Suprapubic skin (tissue), 4 donors: ENCODE results near the gene KANSL2.

Source experiments
- CTCF ChIP-seq, 2 donors: fragments of 200-600 bp in 1 of 2; fragments of 450-650 bp in 1 of 2; sonication (generic) in 1 of 2; IDR thresholded peaks; one replicate each; pipeline ENCODE4 v1.5.1; 2016 to 2019; ENCODE audit warnings: antibody characterized with exemption in 2 of 2, mild to moderate bottlenecking in 1 of 2, moderate library complexity in 1 of 2
- EP300 ChIP-seq: sonication (generic); formaldehyde crosslinking; IDR thresholded peaks from one replicate; pipeline ENCODE4 v1.6.1; 2017; ENCODE audit warnings: antibody characterized with exemption
- POLR2A ChIP-seq, 2 donors: fragments of 450-650 bp; IDR thresholded peaks; one replicate each; pipeline ENCODE4 v1.6.1; 2017; ENCODE audit warnings: antibody characterized with exemption in 2 of 2, mild to moderate bottlenecking in 2 of 2, moderate library complexity in 2 of 2
- POLR2AphosphoS5 ChIP-seq, 3 donors: sonication (generic); formaldehyde crosslinking; IDR thresholded peaks; one replicate each; pipeline ENCODE4 v1.6.1; 2017; ENCODE audit warnings: antibody characterized with exemption in 3 of 3

GRCh38 chr12:48618541-48618940, 63.5 kb downstream of the KANSL2 start:
- peak; percentile 80 to 96 for TF ChIP-seq CTCF (IDR thresholded peaks at IDR 0.05)
- no peak for TF ChIP-seq EP300
- TF ChIP-seq POLR2A (IDR thresholded peaks at IDR 0.05): no peak
- no peak for TF ChIP-seq POLR2AphosphoS5 (IDR thresholded peaks at IDR 0.05)
